ENCODE measurements around the gene RASSF1.
"Not testable (repeated sequence)": the region's sequence is repeated elsewhere in the genome, so short reads cannot be mapped to it uniquely, and the experiment has no call there.

Gene RASSF1

GRCh38 chr3:50314342-50314741 lies 26.3 kb downstream of the RASSF1 start:
- ATAC-seq (replicated peaks; ENCODE audit: extremely low read depth, poor library complexity, severe bottlenecking), result no peak
- Mint-ChIP-seq H3K27ac (ENCODE audit: low read depth) (no peak overlapping the region), H3K4me3 (no peak overlapping the region), H3K27me3 (no peaks in the 10 kb centered on the region), H3K9me3 (no peaks in the 10 kb centered on the region), H3K36me3 (ENCODE audit: insufficient read depth) (peaks cover 5% of the 10 kb centered on the region), H3K4me1 (peaks cover 29% of the 10 kb centered on the region)
- no peak for DNase-seq (ENCODE audit: low spot score in 2 of 2)

DNA sequence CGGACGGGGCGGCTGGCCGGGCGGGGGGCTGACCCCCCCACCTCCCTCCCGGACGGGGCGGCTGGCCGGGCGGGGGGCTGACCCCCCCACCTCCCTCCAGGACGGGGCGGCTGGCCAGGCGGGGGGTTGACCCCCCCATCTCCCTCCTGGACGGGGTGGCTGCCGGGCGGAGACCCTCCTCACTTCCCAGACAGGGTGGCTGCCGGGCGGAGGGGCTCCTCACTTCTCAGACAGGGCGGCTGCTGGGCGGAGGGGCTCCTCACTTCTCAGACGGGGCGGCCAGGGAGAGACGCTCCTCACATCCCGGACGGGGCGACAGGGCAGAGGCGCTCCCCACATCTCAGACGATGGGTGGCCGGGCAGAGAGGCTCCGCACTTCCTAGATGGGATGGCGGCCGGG lies 28.6 kb downstream of the RASSF1 start:
- H3K4me1 Mint-ChIP-seq, result peaks cover 17% of the 10 kb centered on the region
- not testable (repeated sequence) for ATAC-seq (replicated peaks; ENCODE audit: extremely low read depth, poor library complexity, severe bottlenecking)

DNA sequence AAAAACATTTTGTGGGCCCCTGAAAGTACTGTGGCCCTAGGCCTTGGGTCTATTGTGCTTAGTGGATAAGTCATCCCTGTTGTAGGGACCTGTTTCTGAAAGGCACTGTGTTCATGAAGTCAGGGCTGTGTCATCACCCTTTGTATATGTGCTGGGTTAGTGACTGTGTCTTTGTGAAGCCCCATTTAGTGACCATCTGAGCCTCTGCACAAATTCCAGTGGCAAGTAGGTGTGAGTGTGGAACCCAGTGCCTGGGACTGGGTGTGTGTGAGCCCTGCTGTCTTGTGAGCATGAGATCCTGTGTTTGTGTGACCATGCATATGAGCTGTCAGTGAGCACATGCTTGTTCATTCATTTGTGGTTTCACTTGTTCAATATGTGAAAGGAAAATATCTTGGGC lies 36.0 kb downstream of the RASSF1 start:
- Mint-ChIP-seq H3K4me3 (no peak overlapping the region), H3K9me3 (no peaks in the 10 kb centered on the region), H3K27me3 (no peaks in the 10 kb centered on the region), H3K36me3 (ENCODE audit: insufficient read depth) (peaks cover 4% of the 10 kb centered on the region), H3K4me1 (peaks cover 15% of the 10 kb centered on the region), H3K27ac (ENCODE audit: low read depth) (no peak overlapping the region)
- DNase-seq (ENCODE audit: low spot score in 2 of 2), result no peak
- ATAC-seq (replicated peaks; ENCODE audit: extremely low read depth, poor library complexity, severe bottlenecking), result no peak

More for the DNA sequence above, 28.6 kb downstream of the RASSF1 start:
- H3K4me3 Mint-ChIP-seq; H3K27me3 Mint-ChIP-seq; H3K27ac Mint-ChIP-seq (ENCODE audit: low read depth); H3K36me3 Mint-ChIP-seq (ENCODE audit: insufficient read depth); H3K9me3 Mint-ChIP-seq; DNase-seq (ENCODE audit: low spot score in 2 of 2): not testable (repeated sequence)

DNA sequence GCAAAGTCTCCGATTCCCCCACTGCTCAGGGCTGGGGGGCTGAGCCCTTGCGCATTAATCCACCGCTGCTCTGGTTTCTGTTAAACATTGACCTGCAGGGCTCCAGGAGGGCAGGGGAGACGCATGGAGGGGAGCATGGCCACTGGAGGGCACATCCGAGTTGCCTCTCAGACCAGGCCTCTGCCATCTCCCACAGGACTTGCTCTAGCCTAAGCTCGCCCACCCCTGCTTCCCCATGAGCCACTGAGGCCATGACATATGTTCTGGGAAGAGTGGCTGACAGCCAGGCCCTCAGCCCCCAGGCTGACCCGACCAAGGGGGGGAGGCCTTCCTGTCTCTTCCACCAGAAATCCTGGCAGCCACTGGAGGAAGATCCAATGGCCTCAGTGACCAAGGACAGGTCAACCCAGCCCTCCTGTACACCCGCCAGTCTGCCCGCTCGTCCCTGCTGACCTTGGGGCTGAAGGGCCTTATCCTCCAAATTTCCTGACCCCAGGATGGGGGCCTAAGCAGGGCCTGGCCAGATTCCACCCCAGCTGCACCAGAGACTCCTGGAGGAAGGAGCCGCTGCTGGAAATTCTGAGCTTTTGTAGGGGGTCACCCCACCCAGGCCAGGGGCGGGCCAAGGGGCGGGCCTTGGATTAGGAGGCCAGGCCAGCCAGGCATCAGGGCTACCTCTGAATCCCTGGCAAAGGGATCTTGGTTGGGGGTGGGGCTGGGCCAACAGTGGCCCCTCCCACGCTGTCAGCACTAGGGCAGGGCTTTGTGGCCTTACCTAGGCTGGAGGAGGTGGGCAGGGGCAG lies 37.4 kb downstream of the RASSF1 start, which contains the start of gene HYAL1:
Gene HYAL1 (minus strand): TSS at position 562 of the 803 bp plus-strand sequence. CDS start 618 bp downstream, outside the sequence.
- H3K4me1 Mint-ChIP-seq, result peaks cover 24% of the 10 kb centered on the region
- no peak within 1 kb of the TSS for H3K4me3 Mint-ChIP-seq
- H3K27me3 Mint-ChIP-seq, result no peaks in the 10 kb centered on the region
- DNase-seq (ENCODE audit: low spot score in 2 of 2) (no peak), ATAC-seq (replicated peaks; ENCODE audit: extremely low read depth, poor library complexity, severe bottlenecking) (no peak)
- peaks cover 4% of the 10 kb centered on the region for H3K36me3 Mint-ChIP-seq (ENCODE audit: insufficient read depth)
- no peaks in the 10 kb centered on the region for H3K9me3 Mint-ChIP-seq
- H3K27ac Mint-ChIP-seq (ENCODE audit: low read depth), result no peak within 1 kb of the TSS

GRCh38 chr3:50302095-50303012 lies 38.3 kb downstream of the RASSF1 start:
- no peak for DNase-seq (ENCODE audit: low spot score in 2 of 2)
- Mint-ChIP-seq H3K36me3 (ENCODE audit: insufficient read depth) (peaks cover 4% of the 10 kb centered on the region), H3K4me1 (peaks cover 26% of the 10 kb centered on the region), H3K4me3 (no peak overlapping the region), H3K9me3 (no peaks in the 10 kb centered on the region), H3K27me3 (no peaks in the 10 kb centered on the region), H3K27ac (ENCODE audit: low read depth) (no peak overlapping the region)
- no peak for ATAC-seq (replicated peaks; ENCODE audit: extremely low read depth, poor library complexity, severe bottlenecking)

DNA sequence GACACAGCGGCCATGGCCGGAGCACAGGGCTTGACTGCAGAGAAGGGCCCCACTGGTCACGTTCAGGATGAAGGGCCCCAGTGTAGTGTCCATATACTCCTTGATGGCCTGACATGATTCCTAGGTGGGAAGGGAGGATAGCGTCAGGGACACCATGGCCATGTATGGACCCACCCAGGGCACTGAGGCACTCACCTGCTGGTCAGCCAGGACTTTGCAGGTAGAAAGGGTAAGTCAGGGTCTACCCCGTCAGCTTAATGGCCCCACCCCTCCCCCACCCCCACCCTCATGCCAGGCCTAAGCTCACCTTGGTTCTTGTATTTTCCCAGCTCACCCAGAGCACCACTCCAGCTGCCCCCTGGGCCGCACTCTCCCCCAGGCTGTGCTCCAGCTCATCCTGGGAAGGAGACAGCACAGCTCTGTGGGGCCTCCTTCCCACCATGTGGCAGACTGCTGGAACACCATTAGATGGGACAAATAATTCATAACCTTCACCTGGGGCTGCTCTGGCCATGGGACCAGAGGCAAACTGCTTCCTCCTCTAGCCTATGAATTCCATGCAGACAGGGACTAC lies 39.9 kb downstream of the RASSF1 start:
- Mint-ChIP-seq H3K4me1 (peaks cover 26% of the 10 kb centered on the region), H3K27ac (ENCODE audit: low read depth) (peak overlapping the region; percentile 96), H3K36me3 (ENCODE audit: insufficient read depth) (peaks cover 4% of the 10 kb centered on the region), H3K27me3 (no peaks in the 10 kb centered on the region), H3K4me3 (peak overlapping the region; percentile 92), H3K9me3 (no peaks in the 10 kb centered on the region)
- no peak for DNase-seq (ENCODE audit: low spot score in 2 of 2)
- ATAC-seq (replicated peaks; ENCODE audit: extremely low read depth, poor library complexity, severe bottlenecking), result no peak

GRCh38 chr3:50299929-50300680 lies 40.5 kb downstream of the RASSF1 start:
- H3K9me3 Mint-ChIP-seq, result no peaks in the 10 kb centered on the region
- H3K4me3 Mint-ChIP-seq, result peak overlapping the region; percentile 92
- H3K27ac Mint-ChIP-seq (ENCODE audit: low read depth), result peak overlapping the region; percentile 96
- no peak for DNase-seq (ENCODE audit: low spot score in 2 of 2)
- H3K4me1 Mint-ChIP-seq, result peaks cover 26% of the 10 kb centered on the region
- no peaks in the 10 kb centered on the region for H3K27me3 Mint-ChIP-seq
- no peak for ATAC-seq (replicated peaks; ENCODE audit: extremely low read depth, poor library complexity, severe bottlenecking)
- peaks cover 4% of the 10 kb centered on the region for H3K36me3 Mint-ChIP-seq (ENCODE audit: insufficient read depth)

- DNase-seq (ENCODE audit: low spot score in 2 of 2) (no peak), ATAC-seq (replicated peaks; ENCODE audit: extremely low read depth, poor library complexity, severe bottlenecking) (no peak)
- Mint-ChIP-seq H3K27me3 (no peaks in the 10 kb centered on the region), H3K27ac (ENCODE audit: low read depth) (peak overlapping the region; percentile 96), H3K36me3 (ENCODE audit: insufficient read depth) (peaks cover 4% of the 10 kb centered on the region), H3K4me1 (peaks cover 26% of the 10 kb centered on the region), H3K9me3 (no peaks in the 10 kb centered on the region), H3K4me3 (peak overlapping the region; percentile 92)
Measured at GRCh38 chr3:50299638-50299928, 41.1 kb downstream of the RASSF1 start.

DNA sequence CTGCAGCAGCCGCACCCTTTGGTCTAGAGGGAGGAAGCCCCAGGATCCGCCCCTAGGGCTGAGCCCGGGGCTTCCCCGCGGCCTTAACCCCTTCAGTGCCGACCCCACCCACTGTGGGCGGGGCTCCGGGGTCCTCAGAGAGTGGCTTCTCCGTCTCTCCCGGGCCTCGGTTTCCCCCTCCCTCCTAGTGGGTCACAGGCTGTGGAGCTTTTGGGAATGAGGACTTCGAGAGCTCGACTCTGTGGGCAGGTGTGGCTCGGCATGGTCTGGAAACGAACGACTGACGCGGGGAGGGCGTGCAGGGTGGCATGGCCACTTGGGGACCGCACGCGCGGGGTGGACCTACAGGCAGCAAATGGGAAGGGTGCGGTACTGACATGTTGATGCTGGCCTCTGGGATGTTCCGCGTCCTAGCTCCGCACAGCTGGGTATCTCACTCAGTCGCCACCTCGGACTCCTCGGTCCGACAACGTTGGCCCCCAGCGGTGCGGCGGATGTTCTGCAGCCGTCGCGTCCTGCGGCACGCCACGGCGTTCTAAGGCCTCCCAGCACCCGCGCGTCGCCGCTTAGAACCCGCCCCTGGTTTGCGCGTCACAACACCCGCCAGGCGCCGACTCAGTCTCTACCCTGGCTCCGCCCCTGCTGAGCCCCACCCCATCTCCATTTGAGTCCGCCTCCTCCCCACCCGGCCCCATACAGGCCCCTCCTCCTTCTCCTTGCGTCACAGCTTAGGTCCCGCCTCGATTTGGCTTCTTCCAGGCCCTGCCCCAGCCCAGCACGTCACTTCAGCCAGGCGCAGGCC lies 41.6 kb downstream of the RASSF1 start, which contains the start of the genes HYAL3 and NAA80:
Gene HYAL3 (minus strand): TSS at position 570 of the 802 bp plus-strand sequence. CDS start 3,803 bp downstream, outside the sequence.
Gene NAA80 (minus strand): TSS at position 570 of the 802 bp plus-strand sequence. CDS start 1,942 bp downstream, outside the sequence.
- Mint-ChIP-seq H3K27me3 (no peaks in the 10 kb centered on the region), H3K9me3 (no peaks in the 10 kb centered on the region), H3K36me3 (ENCODE audit: insufficient read depth) (peaks cover 2% of the 10 kb centered on the region), H3K4me1 (peaks cover 26% of the 10 kb centered on the region), H3K4me3 (peak within 1 kb of the TSS; percentile 92), H3K27ac (ENCODE audit: low read depth) (peak within 1 kb of the TSS; percentile 96)
- ATAC-seq (replicated peaks; ENCODE audit: extremely low read depth, poor library complexity, severe bottlenecking) (peak; percentile 86), DNase-seq (ENCODE audit: low spot score in 2 of 2) (peak; percentile 99 to 100)

- DNase-seq (ENCODE audit: low spot score in 2 of 2) (no peak), ATAC-seq (replicated peaks; ENCODE audit: extremely low read depth, poor library complexity, severe bottlenecking) (no peak)
- Mint-ChIP-seq H3K36me3 (ENCODE audit: insufficient read depth) (peaks cover 2% of the 10 kb centered on the region), H3K4me3 (peak overlapping the region; percentile 92), H3K9me3 (no peaks in the 10 kb centered on the region), H3K27me3 (no peaks in the 10 kb centered on the region), H3K4me1 (peaks cover 28% of the 10 kb centered on the region), H3K27ac (ENCODE audit: low read depth) (peak overlapping the region; percentile 96)
Measured at GRCh38 chr3:50297896-50298725, 42.5 kb downstream of the RASSF1 start.

DNA sequence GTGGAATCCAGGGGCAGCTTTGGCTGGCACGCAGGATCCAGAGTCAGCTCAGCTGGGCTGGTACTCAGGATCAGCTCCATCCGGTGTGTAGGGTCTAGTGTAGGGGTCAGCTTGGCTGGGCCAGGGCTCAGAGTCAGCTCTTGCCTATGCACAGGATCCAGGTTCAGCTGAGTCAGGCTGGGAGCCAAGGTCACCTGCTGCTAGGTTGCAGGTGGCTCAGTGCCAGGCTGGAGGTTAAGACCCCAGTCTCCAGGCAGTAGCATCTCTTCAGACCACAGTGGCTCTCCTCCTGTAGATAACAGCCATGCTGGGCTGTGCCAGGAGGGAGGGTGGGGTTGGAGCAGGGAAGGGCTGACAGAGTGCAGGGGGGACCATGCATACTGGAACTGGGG lies 43.3 kb downstream of the RASSF1 start:
- ATAC-seq (replicated peaks; ENCODE audit: extremely low read depth, poor library complexity, severe bottlenecking), result no peak
- no peak overlapping the region for H3K27ac Mint-ChIP-seq (ENCODE audit: low read depth)
- H3K9me3 Mint-ChIP-seq, result no peaks in the 10 kb centered on the region
- no peaks in the 10 kb centered on the region for H3K27me3 Mint-ChIP-seq
- peaks cover 5% of the 10 kb centered on the region for H3K36me3 Mint-ChIP-seq (ENCODE audit: insufficient read depth)
- no peak for DNase-seq (ENCODE audit: low spot score in 2 of 2)
- H3K4me1 Mint-ChIP-seq, result peaks cover 31% of the 10 kb centered on the region
- no peak overlapping the region for H3K4me3 Mint-ChIP-seq
